ENCODE results near the gene NEDD8. TPM values are rescaled to one million over a fixed set of nuclear protein-coding genes. Genes with fewer than 3 reads are reported as not detected.

Gene NEDD8
- total RNA-seq, 1 experiment from 2014 or later, result 207 TPM

DNA sequence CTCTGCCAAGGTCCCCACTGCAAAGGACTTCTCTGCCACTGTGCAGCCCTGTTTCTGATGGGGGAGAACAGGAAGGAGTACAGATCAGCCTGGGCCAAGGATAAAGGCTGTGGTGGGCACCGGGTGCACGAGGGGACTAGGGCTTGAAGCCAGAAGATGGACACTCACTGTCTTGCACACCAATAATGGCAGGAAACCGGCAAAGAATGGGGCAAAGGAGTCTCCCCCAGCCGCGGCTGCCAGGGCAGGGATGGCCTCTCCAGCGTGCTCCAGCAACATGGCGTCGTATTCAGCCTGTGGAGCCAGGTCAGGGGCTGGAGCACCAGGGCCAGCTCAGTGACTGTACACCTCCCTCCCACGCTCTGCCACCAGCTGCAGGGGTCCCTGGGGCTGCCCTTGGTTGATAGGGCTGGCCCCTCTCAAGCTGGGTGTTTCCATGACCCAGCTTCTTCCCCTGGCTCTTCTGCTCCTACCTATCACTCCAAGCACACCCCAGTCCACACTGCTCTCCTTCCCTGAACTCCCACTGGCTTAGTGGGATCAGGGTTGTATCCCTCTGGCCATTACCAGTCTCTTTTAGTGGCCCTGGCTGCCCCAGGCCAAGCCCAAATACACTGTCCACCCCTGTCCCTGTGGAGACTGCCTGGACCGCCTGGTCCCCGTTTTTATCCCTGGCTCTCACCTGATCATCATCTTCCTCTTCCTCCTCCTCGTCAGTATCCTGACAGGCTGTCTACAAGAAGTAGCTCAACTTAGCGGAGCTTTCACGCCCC, 49.9 kb downstream of the NEDD8 start:
- no peak for DNase-seq (ENCODE audit: extremely low read depth, low read depth)

DNA sequence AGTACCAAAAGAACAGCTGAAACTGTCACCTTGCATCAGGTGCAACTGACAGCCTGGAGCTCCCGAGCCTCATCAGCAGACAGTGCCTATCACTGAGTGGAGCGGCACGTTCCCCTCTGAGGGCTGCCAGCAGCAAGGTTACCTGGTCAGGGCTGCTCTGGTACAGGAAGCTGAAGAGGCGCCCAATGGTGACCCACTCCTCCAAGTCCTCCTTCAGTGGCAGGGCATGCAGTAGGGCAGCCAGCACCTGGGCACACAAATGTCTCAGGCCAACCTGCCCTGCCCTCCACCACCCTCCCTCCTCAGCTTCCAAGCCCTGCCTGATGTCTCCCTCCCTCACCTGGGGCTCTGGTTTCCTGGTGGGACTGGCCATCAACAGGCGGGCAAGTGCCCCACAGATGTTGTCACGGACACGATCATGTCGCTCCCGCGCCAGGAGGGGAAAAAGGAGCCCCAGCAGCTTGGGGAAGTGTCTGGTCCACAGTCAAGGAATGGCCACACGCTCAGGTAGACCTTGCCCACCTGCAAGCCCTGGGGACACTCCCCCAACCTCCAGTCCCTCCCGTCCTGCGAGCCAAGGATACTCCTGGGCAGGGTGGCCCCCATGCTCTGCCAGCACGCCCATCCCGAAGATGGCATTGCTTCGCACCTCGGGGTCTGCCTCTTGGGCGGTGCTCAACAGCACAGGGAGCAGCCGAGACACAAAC, 50.6 kb downstream of the NEDD8 start:
- DNase-seq (ENCODE audit: extremely low read depth, low read depth), result no peak

DNA sequence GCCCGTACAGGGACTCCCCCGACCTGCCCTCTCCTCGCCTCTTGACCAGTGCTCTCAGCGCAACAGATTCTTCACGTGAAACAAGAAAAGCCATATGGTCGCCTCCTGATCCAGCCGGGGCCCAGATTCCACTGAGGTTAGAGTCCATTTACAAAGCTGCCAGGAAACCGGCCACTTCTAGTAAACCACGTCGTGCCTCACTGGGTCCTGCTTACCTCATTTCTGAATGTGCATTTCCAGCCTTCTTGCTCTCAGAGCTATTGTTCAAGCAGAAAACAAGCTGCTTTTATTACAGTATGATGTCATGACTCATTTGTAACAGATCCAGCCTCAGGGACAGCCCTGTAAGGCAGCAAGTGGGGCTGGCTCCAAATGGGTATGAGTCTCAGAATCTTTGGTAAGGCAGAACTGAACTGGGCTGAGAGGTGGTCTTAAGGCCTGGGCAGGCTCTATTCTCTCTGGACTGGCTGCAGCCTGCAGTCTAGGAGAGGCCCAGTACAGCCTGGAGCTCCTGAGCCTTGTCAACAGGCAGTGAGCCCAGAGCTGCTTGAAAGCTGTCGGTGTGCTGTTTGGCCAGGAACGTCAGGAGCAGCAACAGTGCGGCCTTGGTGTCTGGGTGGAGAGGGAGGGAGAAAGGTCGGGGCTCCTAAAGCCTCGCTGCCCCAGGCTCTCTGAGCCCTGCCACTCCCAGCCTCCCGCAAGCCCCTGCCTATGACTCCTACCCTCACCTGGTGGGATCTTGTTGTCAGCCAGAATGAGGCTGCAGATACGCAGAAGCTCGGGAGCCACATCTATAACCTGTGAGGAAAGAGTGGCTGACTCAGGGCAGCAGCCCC, 52.0 kb downstream of the NEDD8 start:
- no peak for DNase-seq (ENCODE audit: extremely low read depth, low read depth)

DNA sequence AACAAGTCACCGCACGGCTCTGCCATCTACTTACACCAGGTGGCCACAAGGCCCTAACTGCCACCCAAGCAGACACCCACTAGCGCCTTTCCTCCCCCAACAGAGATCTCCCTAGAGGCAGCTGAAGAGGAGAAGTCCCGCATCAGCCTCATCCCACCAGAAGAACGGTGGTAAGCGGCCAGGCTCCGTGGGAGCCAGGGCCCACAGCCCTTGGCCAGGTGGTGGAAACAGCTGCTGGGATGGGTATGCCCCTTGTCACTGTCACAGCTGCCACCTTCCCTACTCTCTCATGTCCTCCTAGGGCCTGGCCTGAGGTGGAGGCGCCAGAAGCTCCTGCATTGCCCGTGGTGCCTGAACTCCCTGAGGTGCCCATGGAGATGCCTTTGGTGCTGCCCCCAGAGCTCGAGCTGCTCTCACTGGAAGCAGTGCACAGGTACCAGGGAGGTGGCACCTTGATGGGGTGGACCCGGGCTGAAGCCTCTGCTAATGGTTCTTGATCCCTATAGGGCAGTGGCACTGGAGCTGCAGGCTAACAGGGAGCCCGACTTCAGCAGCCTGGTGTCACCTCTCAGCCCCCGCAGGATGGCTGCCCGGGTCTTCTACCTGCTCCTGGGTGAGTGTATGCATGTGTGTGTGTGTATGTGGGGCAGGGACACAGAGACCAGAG, 52.7 kb downstream of the NEDD8 start:
- no peak for DNase-seq (ENCODE audit: extremely low read depth, low read depth)

DNA sequence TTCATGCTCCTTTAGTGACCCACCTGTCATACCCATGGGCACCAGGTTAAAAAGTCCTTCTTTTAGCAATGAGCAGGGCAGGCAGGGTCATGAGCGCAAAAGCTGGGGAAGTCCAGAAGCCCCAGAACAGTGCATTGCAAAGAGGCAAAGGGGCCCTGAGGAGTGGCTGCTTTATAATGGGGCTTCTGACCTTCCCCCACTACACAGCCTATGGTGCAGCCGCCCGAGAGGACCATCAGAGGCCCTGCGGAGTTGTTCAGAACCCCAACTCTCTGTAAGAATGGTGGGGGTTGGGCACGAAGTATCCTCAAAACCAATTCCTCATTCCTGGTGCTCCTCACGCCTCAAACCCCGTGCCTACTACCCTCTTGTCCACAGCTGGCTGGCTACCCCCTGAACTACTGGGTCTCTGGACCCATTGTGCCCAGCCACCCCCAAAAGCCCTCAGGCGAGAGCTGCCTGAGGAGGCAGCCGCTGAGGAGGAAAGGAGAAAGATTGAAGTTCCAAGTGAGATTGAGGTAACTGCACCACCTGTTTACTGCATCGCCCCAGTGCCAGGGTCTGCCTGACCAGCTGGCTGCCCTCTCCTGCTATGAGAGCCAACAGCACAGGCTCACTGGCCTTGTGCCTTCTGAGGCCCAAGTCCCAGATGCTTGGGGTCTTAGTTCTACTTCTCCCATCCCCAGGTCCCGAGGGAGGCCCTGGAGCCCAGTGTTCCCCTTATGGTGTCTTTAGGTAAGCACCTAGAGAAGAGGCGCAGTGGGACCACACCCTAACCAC, 53.6 kb downstream of the NEDD8 start:
- DNase-seq (ENCODE audit: extremely low read depth, low read depth), result no peak

DNA sequence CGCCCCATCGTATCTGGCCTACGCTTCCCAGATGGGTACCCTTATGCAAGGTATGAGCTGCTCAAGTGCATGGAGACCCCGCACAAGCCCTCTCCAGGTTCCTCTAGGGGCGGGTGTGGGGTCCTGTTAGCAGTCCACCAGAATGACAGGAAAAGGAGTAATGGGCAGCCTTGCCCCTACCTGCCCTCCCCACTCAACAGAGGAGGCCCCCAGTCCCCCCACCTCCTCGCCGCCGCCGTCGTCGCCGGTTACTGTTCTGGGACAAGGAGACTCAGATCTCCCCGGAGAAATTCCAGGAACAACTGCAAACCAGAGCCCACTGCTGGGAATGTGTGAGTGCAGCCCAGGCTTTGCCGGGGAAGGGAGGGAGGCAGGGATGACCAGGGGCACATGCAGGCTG, 54.3 kb downstream of the NEDD8 start:
- DNase-seq (ENCODE audit: extremely low read depth, low read depth), result no peak

DNA sequence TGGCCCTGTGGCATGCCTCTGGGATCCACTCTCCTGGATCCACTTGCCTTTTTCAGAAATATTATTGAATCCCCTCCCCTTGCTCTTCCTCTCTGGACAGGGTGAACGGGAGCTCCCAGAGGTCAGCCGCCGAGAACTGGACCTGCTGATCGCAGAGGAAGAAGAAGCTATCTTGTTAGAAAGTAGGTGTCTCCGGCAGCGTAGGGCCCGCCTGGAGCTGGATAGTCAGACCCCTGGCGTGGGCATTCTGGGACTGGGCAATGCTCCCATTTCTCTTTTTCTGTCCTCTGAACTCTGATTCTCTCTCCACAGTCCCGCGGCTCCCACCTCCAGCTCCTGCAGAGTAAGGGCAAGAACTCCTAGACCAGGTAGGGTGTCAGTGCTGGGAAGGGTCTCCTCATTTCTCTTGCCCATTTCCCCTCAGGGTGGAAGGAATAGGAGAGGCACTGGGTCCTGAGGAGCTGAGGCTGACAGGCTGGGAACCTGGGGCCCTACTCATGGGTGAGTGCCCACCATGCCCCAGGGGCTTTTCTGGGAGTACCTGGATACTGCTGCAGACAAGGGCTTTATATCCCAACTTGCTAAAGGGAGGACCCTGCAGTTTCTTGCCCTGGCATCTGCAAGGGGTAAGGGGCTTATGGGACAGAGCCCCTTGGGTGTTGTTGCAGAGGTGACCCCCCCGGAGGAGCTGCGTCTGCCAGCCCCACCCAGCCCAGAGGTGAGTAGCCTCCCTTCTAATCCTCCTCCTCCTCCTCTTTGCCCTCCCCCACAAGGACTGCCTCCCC, 54.9 kb downstream of the NEDD8 start:
- no peak for DNase-seq (ENCODE audit: extremely low read depth, low read depth)

DNA sequence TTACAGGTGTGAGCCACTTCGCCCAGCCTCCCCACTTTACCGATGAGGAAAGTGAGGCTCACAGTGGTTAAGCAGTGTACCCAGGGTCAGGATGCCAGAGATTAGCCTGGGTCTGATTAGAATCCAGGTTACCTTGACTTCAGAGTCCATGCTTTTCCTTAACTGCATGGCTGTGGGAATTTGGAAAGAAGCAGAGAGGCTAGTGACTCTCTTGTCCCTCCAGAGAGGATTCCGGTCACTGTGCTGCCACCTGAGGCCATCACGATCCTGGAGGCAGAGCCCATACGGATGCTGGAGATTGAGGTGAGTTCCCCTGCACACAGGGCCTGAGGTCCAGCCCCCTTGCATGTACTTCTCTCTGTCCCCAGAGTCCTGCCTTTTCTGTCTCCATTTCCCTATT, 55.6 kb downstream of the NEDD8 start:
- DNase-seq (ENCODE audit: extremely low read depth, low read depth), result no peak

DNA sequence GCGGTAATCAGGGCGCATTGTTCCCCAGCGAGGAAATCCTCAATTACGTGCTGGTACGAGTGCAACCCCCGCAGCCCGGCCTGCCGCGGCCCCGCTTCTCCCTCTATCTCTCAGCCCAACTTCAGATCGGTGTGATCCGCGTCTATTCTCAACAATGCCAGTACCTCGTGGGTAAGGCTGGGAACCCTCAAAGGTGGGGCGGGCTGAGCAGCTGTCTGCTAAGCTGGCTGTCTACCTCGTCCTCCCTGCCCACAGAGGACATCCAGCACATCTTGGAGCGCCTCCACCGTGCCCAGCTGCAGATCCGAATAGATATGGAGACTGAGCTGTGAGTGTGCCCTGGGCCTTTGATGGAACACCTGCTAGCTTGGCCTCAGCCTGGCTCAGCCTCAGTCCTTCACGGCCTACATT, 59.3 kb downstream of the NEDD8 start:
- no peak for DNase-seq (ENCODE audit: extremely low read depth, low read depth)

DNA sequence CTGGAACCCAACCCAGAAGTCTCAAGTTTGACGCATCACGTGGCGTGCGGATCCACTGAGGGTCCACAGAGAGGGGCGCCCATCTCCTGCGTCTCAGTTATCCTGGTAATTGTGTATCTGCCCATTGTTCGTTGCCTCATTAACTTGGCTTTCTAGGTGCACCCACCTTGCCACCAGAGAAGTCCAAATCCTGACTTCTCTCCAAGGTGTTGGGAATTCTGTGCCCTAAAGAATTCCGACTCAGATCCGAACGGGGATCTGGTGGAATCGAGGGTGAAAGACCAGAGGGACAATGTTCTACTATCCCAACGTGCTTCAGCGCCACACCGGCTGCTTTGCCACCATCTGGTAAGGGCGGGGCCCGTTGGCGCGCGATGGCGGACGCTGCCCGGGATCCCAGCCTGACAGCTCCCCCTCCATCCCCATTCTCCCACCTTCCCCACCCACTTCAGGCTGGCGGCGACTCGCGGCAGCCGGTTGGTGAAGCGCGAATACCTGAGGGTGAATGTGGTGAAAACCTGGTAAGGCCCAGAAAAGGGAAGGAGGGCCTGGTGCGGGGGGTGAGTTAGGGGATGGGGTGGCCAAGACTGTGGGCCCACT, 59.8 kb downstream of the NEDD8 start:
- no peak for DNase-seq (ENCODE audit: extremely low read depth, low read depth)

DNA sequence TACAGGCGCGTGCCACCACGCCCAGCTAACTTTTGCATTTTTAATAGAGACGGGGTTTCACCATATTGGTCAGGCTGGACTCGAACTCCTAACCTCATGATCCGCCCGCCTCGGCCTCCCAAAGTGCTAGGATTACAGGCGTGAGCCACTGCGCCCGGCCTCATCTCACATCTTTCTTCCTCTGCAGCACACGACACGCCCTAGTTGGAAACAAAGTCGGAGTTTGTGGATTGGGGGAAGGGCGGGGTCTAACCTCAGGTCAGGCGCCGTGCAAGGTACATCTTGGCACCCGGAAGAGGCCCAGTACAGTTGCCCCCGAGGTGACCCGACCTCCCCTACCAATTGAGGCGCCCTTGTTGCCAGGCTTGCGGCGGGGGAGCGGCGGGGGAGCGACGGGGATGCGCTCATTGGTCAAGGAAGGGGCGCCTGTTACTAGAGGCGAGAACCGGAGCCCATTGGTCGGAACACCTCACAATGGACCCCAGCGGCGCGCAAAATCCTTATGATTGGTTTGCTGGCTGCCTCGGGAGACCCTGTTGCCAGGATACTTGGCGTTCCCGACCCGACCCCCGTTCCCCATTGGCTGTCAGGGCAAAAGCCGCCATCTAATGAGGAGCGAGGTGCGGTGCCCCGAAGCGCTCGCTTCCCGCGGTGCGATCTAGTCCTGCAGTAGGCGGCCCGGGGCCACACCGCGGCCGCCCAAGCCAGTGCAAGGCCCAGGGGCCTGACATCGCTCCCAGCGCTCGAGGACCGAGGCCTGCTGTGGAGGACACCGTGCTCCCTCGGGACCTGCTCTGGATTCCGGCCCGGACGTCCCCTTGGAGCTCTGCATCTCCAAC, 60.5 kb downstream of the NEDD8 start, which contains the start of gene REC8:
REC8 (plus strand) TSS at position 659 of the 839 bp plus-strand sequence. CDS start 473 bp downstream, outside the sequence.
- DNase-seq (ENCODE audit: extremely low read depth, low read depth), result no peak

DNA sequence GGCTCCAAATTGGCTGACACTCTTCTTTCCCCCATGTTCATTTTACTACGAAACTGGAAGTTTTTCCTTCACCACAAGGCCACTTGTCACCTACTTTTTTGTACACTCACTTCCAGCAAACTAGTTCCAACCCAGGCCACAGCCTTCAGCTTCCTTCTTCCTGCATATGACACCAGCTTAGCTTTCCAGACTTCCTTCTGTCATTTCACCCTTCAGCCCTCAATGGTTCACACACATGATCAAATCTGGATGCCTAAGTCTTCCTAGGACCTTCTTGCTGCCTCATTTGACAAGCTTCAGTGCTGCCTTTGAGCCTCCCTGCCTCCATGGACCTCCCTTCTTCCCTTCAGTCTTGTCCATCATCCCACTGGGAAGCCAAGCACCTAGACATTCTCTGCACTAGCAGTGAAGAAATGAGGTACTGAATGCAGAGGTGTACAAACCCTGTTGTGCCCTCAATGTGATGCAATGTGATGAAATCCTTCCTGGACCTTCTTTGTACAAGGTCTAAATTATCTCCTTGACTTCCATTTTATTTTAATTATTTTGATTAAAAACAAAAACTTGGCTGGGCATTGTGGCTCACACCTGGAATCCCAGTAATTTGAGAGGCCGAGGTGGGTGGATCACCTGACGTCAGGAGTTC, 64.6 kb downstream of the NEDD8 start:
- DNase-seq (ENCODE audit: extremely low read depth, low read depth), result peak; percentile 22

Small RNA genes within 50 kb of the gene (small RNA-seq; reads per million reads assigned to genes)
- 0 to 0.02 reads per million in 2 experiments for gene AL136295.4
- 0 to 0.06 reads per million in 2 experiments for gene CHMP4A
- gene IPO4, result 0 to 0.18 reads per million in 2 experiments
- gene MDP1, result 0 reads per million in 2 experiments

Other genes starting within 250 kb of the NEDD8 start
- 19.4 and 21.7 TPM in 2 replicates for gene DHRS4L2, start 243.4 kb downstream of the NEDD8 start, total RNA-seq (2014; rRNA removed; shearing (Covaris generic))
- 1.1 and 1.7 TPM in 2 replicates for gene CARMIL3, start 180.4 kb downstream of the NEDD8 start, total RNA-seq (2014; rRNA removed; shearing (Covaris generic))
- gene CPNE6, start 160.8 kb downstream of the NEDD8 start, total RNA-seq (2014; rRNA removed; shearing (Covaris generic)), result not detected in 2 replicates
- gene PCK2, start 138.1 kb downstream of the NEDD8 start, total RNA-seq (2014; rRNA removed; shearing (Covaris generic)), result 35.8 and 40.8 TPM in 2 replicates
- 49.6 and 54.1 TPM in 2 replicates for gene DCAF11, start 117.6 kb downstream of the NEDD8 start, total RNA-seq (2014; rRNA removed; shearing (Covaris generic))
- gene NRL, start 117.4 kb downstream of the NEDD8 start, total RNA-seq (2014; rRNA removed; shearing (Covaris generic)), result 1.4 and 1.6 TPM in 2 replicates
- gene FITM1, start 101.7 kb downstream of the NEDD8 start, total RNA-seq (2014; rRNA removed; shearing (Covaris generic)), result 0.45 and 0.84 TPM in 2 replicates
- gene PSME1, start 96.2 kb downstream of the NEDD8 start, total RNA-seq (2014; rRNA removed; shearing (Covaris generic)), result 160 and 177 TPM in 2 replicates
- gene EMC9, start 90.8 kb downstream of the NEDD8 start, total RNA-seq (2014; rRNA removed; shearing (Covaris generic)), result 29.6 and 33.5 TPM in 2 replicates
- gene PSME2, start 85.8 kb downstream of the NEDD8 start, total RNA-seq (2014; rRNA removed; shearing (Covaris generic)), result 204 and 205 TPM in 2 replicates
- gene RNF31, start 84.9 kb downstream of the NEDD8 start, total RNA-seq (2014; rRNA removed; shearing (Covaris generic)), result 32.0 and 35.1 TPM in 2 replicates
- 14.9 and 16.8 TPM in 2 replicates for gene IRF9, start 71.1 kb downstream of the NEDD8 start, total RNA-seq (2014; rRNA removed; shearing (Covaris generic))
- 1.4 and 4.6 TPM in 2 replicates for gene REC8, start 60.3 kb downstream of the NEDD8 start, total RNA-seq (2014; rRNA removed; shearing (Covaris generic))
- gene IPO4, start 43.6 kb downstream of the NEDD8 start, total RNA-seq (2014; rRNA removed; shearing (Covaris generic)), result 38.9 and 48.8 TPM in 2 replicates
- 61.4 and 63.5 TPM in 2 replicates for gene TM9SF1, start 36.9 kb downstream of the NEDD8 start, total RNA-seq (2014; rRNA removed; shearing (Covaris generic))
- 0.20 TPM in 1 of 2 replicates, not detected in the other for gene TSSK4, start 26.7 kb downstream of the NEDD8 start, total RNA-seq (2014; rRNA removed; shearing (Covaris generic))
- gene CHMP4A, start 18.9 kb downstream of the NEDD8 start, total RNA-seq (2014; rRNA removed; shearing (Covaris generic)), result 51.2 and 82.4 TPM in 2 replicates
- 15.0 and 20.2 TPM in 2 replicates for gene MDP1, start 16.3 kb downstream of the NEDD8 start, total RNA-seq (2014; rRNA removed; shearing (Covaris generic))
- gene GMPR2, start 562 bp upstream of the NEDD8 start, total RNA-seq (2014; rRNA removed; shearing (Covaris generic)), result 88.7 and 89.5 TPM in 2 replicates
- gene TINF2, start 10.3 kb upstream of the NEDD8 start, total RNA-seq (2014; rRNA removed; shearing (Covaris generic)), result 46.9 and 48.7 TPM in 2 replicates
- gene TGM1, start 30.8 kb upstream of the NEDD8 start, total RNA-seq (2014; rRNA removed; shearing (Covaris generic)), result 5.2 TPM in 2 replicates
- 32.2 and 34.2 TPM in 2 replicates for gene RABGGTA, start 39.2 kb upstream of the NEDD8 start, total RNA-seq (2014; rRNA removed; shearing (Covaris generic))
- gene DHRS1, start 67.4 kb upstream of the NEDD8 start, total RNA-seq (2014; rRNA removed; shearing (Covaris generic)), result 8.5 and 9.6 TPM in 2 replicates
- 16.2 and 16.6 TPM in 2 replicates for gene NOP9, start 67.5 kb upstream of the NEDD8 start, total RNA-seq (2014; rRNA removed; shearing (Covaris generic))
- not detected in 2 replicates for gene CIDEB, start 75.6 kb upstream of the NEDD8 start, total RNA-seq (2014; rRNA removed; shearing (Covaris generic))
- gene LTB4R2, start 77.8 kb upstream of the NEDD8 start, total RNA-seq (2014; rRNA removed; shearing (Covaris generic)), result 7.7 and 8.6 TPM in 2 replicates
- 11.1 and 13.4 TPM in 2 replicates for gene LTB4R, start 79.1 kb upstream of the NEDD8 start, total RNA-seq (2014; rRNA removed; shearing (Covaris generic))
- 0.40 TPM in 1 of 2 replicates, not detected in the other for gene ADCY4, start 102.7 kb upstream of the NEDD8 start, total RNA-seq (2014; rRNA removed; shearing (Covaris generic))
- not detected in 2 replicates for gene RIPK3, start 107.6 kb upstream of the NEDD8 start, total RNA-seq (2014; rRNA removed; shearing (Covaris generic))
- 17.7 and 23.6 TPM in 2 replicates for gene NFATC4, start 135.8 kb upstream of the NEDD8 start, total RNA-seq (2014; rRNA removed; shearing (Covaris generic))
- gene NYNRIN, start 166.6 kb upstream of the NEDD8 start, total RNA-seq (2014; rRNA removed; shearing (Covaris generic)), result 0.12 and 0.17 TPM in 2 replicates
- gene CBLN3, start 197.3 kb upstream of the NEDD8 start, total RNA-seq (2014; rRNA removed; shearing (Covaris generic)), result 1.1 and 1.2 TPM in 2 replicates
- gene KHNYN, start 197.6 kb upstream of the NEDD8 start, total RNA-seq (2014; rRNA removed; shearing (Covaris generic)), result 51.1 and 58.3 TPM in 2 replicates
- gene SDR39U1, start 210.4 kb upstream of the NEDD8 start, total RNA-seq (2014; rRNA removed; shearing (Covaris generic)), result 22.6 and 24.7 TPM in 2 replicates

Data from NCI-H460 (cell line).